ENCODE measurements around the gene RBM47.

DNA sequence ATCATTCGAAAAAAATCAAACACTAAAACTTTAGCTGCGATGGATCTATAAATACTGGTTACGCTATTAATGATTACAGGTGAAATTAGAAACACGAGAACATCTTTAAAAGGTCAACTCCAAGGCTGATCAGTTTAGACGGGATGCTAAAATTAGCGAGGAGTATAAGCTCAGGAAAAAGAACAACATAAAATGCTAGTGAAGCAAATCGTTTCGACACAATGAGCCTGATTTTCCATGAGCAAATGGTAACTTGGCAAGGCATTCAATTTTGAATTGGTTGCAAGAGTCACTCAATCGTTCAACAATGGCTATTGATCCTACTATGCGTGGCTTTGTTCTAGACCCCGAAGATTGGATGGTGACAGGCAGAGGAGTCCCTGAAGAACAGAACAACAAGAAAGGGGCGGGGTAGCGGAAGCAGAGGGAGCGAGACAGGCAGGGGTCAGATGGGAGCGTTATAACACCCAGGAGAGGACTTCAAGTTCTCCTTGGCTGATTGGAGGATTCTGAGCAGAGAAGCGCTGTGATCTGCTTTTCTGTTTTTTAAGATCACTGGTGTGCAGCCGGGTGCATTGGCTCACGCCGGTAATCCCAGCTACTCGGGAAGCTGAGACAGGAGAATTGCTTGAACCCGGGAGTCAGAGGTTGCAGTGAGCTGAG is 146.5 kb downstream of the RBM47 start:
- no peak for TF ChIP-seq GATA2 (IDR thresholded peaks at IDR 0.05; ENCODE audit: low read depth, low read length)
- TF ChIP-seq GATA3 (IDR thresholded peaks at IDR 0.05; ENCODE audit: low read depth, low read length) = no peak

All from SH-SY5Y (cell line).